ENCODE results near the gene FDXACB1. TPM values are rescaled to one million over a fixed set of nuclear protein-coding genes. Genes with fewer than 3 reads are reported as not detected.

The FDXACB1 gene
- polyA plus RNA-seq, 1 experiment, result 2.1 TPM

DNA sequence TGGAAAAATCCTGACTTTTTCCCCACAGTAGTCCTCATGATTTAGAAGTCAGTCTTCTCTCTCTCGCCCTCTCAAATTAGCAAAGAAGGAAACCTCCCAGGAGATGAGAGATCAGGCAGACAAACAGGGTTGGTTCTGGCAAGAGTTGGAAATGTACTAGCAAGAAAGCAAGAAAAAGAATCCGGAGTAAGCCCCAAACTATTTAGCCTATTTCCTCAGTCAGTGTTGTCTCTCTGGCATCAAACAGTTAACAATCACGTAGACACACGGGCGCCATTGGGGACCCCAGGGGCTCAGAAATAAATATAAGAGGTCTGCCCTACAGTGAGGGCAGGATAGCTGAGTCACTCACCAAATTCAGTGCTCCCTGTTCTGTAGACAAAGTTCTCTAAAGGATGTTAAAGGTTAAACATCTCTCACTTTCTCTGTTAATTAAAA lies 44.4 kb upstream of the FDXACB1 start:
- H3K27ac ChIP-seq (ENCODE audit: low read depth, low read length), result peak overlapping the region; percentile 87
- no peak for DNase-seq (ENCODE audit: low read depth, low spot score)
- H3K9me3 ChIP-seq (ENCODE audit: control insufficient read depth, insufficient read depth, low read length), result no peaks in the 10 kb centered on the region; the same call in 1 of the 2 replicates
- POLR2A ChIA-PET, result no interaction called here
- TF ChIP-seq, protein P1, sequence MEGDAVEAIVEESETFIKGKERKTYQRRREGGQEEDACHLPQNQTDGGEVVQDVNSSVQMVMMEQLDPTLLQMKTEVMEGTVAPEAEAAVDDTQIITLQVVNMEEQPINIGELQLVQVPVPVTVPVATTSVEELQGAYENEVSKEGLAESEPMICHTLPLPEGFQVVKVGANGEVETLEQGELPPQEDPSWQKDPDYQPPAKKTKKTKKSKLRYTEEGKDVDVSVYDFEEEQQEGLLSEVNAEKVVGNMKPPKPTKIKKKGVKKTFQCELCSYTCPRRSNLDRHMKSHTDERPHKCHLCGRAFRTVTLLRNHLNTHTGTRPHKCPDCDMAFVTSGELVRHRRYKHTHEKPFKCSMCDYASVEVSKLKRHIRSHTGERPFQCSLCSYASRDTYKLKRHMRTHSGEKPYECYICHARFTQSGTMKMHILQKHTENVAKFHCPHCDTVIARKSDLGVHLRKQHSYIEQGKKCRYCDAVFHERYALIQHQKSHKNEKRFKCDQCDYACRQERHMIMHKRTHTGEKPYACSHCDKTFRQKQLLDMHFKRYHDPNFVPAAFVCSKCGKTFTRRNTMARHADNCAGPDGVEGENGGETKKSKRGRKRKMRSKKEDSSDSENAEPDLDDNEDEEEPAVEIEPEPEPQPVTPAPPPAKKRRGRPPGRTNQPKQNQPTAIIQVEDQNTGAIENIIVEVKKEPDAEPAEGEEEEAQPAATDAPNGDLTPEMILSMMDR (IDR thresholded peaks at IDR 0.05; ENCODE audit: low read depth, low read length), result no peak
- no peaks in the 10 kb centered on the region for H3K27me3 ChIP-seq (ENCODE audit: control insufficient read depth, insufficient read depth, low read length)
- no peak overlapping the region for H3K4me3 ChIP-seq (ENCODE audit: low read depth, low read length)
- CTCF ChIA-PET, result no interaction called here

DNA sequence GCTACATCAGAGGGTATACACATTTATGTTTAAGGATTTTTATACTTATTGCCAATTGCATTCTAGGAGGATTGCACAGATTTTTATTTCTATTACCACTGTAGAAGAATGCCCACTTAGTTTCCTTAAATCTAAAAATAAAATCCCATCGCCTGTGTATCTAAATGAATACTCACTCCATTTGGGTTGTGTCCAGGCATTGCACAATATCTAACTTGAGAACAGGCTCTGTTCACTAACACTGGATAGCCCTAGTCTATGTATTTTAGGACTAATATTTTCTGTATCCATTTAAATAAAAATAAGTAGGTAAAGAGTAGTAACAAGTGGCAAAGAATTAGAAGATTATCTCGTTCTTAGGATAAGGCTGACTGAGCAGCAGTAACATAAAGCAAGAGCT lies 43.8 kb upstream of the FDXACB1 start:
- TF ChIP-seq, protein P1 (IDR thresholded peaks at IDR 0.05; ENCODE audit: low read depth, low read length), result no peak
- no peaks in the 10 kb centered on the region; the same call in 1 of the 2 replicates for H3K9me3 ChIP-seq (ENCODE audit: control insufficient read depth, insufficient read depth, low read length)
- ChIA-PET CTCF (no interaction called here), POLR2A (no interaction called here)
- no peak for DNase-seq (ENCODE audit: low read depth, low spot score)
- no peaks in the 10 kb centered on the region for H3K27me3 ChIP-seq (ENCODE audit: control insufficient read depth, insufficient read depth, low read length)
- H3K27ac ChIP-seq (ENCODE audit: low read depth, low read length), result peak overlapping the region; percentile 87
- no peak overlapping the region for H3K4me3 ChIP-seq (ENCODE audit: low read depth, low read length)

DNA sequence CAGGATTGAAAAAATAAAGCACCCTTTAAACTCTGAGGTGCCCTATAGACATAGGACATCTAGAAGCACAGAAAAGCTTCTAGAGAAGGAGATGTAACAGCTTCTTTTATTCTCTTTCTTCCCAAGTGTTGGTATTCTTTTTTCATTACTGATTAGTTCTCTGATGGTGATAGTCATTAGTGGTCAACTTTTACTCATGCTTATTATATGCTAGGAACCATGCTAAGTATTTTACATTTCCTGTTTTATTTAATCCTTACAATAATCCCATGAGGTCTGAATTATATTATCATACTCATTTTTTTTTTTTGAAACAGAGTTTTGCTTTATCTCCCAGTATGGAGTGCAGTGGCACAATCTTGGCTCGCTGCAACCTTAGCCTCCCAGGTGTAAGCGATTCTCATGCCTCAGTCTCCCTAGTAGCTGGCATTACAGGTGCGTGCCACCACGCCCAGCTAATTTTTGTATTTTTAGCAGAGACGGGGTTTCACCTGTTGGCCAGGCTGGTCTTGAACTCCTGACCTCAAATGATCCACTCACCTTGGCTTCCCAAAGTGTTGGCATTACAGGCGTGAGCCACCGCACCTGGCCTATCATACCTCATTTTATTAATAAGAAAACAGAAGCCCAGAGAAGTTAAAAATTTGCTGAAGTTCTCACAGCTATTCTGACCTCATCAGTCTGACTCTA lies 42.7 kb upstream of the FDXACB1 start:
- H3K9me3 ChIP-seq (ENCODE audit: control insufficient read depth, insufficient read depth, low read length), result no peaks in the 10 kb centered on the region; the same call in 1 of the 2 replicates
- TF ChIP-seq, protein P1 (IDR thresholded peaks at IDR 0.05; ENCODE audit: low read depth, low read length), result no peak
- CTCF ChIA-PET, result interaction anchor here (0.9 kb wide), 1 partner anchor 10 kb away, joined by 3 read pairs; no protein-coding TSS in a partner anchor
- POLR2A ChIA-PET, result interaction anchor here (0.6 kb wide), 1 partner anchor 1567 kb away, joined by 4 read pairs; no protein-coding TSS in a partner anchor
- H3K27me3 ChIP-seq (ENCODE audit: control insufficient read depth, insufficient read depth, low read length), result no peaks in the 10 kb centered on the region
- H3K4me3 ChIP-seq (ENCODE audit: low read depth, low read length), result no peak overlapping the region
- no peak overlapping the region for H3K27ac ChIP-seq (ENCODE audit: low read depth, low read length)
- DNase-seq (ENCODE audit: low read depth, low spot score), result no peak

DNA sequence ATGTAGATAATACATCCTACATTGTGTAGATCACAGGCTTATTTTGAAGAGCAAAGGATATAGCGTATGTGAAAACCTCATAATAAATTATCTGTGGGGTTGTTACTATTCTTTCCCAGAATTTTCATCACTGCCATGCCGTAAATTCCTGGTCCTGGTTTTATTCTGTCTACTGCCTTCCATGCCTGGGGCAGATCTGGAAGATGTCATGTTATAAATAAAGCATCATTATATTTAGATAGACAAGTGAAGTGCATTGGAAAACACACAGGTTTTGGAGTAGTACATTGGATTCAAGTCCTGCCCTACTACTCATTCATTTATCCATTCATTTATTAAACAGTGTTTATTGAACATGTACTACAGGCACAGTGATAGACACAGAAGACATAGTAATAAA lies 41.9 kb upstream of the FDXACB1 start:
- Histone ChIP-seq H3K27ac (ENCODE audit: low read depth, low read length) (no peak overlapping the region), H3K4me3 (ENCODE audit: low read depth, low read length) (no peak overlapping the region), H3K27me3 (ENCODE audit: control insufficient read depth, insufficient read depth, low read length) (no peaks in the 10 kb centered on the region), H3K9me3 (ENCODE audit: control insufficient read depth, insufficient read depth, low read length) (no peaks in the 10 kb centered on the region; the same call in 1 of the 2 replicates)
- TF ChIP-seq, protein P1 (IDR thresholded peaks at IDR 0.05; ENCODE audit: low read depth, low read length), result no peak
- ChIA-PET CTCF (interaction anchor here (0.9 kb wide), 1 partner anchor 10 kb away, joined by 3 read pairs; no protein-coding TSS in a partner anchor), POLR2A (no interaction called here)
- no peak for DNase-seq (ENCODE audit: low read depth, low spot score)
